ENCODE data around the gene SFXN3.

SFXN3 gene

DNA sequence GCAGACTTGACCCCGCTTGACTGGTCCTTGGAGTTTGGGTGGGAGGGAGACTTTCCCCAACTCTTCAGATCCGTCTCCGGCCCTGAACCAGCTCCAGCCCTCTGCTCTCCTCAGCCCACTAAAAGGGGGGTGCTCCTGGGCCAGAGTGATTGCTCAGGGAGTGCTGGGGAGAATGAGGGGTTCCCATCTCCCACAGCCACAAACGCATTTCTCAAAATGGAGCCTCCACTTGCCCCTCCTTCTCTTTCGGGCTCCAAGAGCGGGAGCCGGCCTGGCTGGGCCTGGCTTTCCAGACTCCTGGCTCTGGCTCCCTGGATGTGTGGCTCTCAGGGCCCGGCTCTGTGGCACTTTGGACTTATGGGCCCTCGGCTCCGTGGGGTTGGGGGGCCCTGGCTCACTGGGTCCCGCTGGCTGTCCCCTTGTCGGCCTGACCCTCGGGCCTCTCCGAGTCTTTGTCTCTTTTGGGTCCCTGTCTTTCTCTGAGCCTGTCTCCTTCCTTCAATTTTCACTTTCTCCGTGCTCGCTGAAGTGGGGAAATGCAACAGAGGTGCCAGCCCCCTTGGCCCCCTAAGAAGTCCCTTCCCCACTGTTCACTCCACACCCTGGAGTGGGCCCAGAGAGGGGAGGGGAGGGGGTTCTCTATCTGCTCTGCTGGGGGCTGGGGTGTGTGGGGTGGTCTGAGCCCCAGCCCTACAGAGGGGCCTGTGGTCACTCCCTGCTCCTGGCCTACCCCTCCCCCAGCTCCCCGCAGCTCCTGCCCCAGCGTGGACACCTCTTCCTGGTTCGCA, 30.7 kb upstream of the SFXN3 start:
- DNase-seq (ENCODE audit: low read depth) = no peak

DNA sequence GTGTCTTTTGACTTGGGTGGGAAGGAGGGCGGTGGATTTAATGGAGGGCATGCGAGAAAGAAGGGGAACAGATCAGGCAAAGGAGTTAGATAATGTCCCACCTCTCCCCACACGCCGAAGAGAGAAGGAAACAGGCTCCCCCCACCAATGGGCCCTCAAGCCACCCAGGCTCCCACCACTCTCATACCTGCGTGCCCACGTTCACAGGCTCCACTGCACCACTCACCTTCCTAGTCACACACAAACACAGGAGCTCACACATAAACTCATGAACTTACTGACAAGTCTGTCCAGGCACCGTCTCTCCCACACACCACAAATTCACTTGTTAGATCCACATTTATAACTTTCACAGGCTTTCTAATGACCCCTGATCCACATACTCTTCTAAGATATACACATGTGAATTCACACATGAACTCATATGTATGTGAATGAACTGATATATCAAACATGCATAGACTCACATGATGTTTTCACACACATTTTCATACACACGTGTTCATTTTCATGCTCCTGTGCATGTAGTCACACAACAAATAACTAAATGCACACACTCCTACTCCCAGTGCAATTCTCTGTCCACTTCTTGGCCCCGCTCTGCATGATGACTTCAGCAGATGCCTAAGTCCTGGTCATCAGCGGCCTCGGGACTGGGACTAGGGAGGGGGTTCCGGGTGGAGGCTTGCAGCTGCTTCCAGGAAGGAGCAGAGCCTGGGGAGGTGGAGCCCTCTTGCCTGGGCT, 29.9 kb upstream of the SFXN3 start:
- no peak for DNase-seq (ENCODE audit: low read depth)

DNA sequence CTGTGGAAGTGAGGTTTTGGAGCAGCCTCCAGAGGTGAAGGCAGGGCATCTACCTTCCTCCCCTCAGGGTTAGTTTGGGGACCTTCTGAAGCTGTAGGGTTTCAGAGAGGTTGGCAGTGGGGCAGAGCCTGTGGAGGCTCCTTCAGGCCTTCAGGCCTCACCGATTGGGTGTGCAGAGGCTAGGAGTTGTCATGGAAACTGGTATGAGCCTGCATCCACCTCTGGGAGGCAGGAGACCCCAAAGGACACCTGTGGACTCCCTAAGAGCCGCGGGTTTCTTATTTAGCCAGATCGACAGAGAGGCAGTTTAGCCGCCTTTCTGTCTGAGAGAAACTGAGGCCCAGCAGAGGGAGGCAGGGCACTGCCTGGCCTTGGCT, 29.4 kb upstream of the SFXN3 start:
- no peak for DNase-seq (ENCODE audit: low read depth)

GRCh38 chr10:101002456-101002855, 28.6 kb upstream of the SFXN3 start:
- DNase-seq (ENCODE audit: low read depth) = no peak

- no peak for DNase-seq (ENCODE audit: low read depth)
Measured at GRCh38 chr10:101003639-101004206, 27.3 kb upstream of the SFXN3 start.

DNA sequence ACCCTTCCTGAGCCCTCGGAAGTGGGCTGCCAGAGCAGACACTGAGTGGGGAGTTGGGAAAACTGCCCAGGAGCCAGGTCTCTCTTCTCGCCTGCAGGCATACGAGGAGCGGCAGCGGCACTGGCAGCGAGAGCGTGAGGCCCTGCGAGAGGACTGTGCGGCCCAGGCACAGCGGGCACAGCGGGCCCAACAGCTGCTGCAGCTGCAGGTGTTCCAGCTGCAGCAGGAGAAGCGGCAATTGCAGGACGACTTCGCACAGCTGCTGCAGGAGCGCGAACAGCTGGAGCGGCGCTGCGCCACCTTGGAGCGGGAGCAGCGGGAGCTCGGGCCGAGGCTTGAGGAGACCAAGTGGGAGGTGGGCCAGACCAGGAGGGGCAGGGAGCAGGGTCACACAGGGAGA, 25.7 kb upstream of the SFXN3 start:
- DNase-seq (ENCODE audit: low read depth) = no peak

DNA sequence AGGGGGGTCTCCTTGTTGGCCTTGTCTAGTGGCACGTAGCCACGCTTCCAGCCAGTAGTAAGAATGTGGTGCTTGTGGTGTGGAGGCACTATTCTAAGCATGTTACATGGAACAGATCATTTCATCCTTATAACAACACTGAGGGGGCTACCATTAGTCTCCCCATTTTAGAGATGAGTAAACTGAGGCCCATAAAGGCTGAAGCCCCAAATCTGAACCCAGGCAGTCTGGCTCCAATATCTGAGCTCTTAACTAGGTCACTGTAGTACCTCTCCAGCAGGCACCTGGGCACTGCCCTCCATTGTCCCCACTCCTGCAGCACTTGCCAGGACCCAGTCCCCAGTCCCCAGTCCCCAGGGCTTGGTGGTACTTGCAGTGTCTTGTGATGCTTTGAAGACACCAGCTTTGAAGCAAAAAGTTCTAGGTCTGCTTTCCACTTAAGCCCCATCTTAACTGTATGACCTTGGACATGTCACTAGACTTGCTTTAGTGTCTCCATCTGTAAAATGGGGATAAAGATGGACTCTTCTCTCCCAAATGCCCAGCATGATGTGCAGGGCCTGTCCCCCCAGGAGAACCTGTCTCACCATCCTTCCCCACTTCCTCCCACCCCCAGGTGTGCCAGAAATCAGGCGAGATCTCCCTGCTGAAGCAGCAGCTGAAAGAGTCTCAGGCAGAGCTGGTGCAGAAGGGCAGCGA, 25.0 kb upstream of the SFXN3 start:
- no peak for DNase-seq (ENCODE audit: low read depth)

DNA sequence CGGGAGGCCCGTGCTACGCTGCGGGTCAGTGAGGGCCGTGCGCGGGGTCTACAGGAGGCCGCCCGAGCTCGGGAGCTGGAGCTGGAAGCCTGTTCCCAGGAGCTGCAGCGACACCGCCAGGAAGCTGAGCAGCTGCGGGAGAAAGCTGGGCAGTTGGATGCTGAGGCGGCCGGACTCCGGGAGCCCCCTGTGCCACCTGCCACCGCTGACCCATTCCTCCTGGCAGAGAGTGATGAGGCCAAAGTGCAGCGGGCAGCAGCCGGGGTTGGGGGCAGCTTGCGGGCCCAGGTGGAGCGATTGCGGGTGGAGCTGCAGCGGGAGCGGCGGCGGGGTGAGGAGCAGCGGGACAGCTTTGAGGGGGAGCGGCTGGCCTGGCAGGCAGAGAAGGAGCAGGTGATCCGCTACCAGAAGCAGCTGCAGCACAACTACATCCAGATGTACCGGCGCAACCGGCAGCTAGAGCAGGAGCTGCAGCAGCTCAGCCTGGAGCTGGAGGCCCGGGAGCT, 24.4 kb upstream of the SFXN3 start:
- no peak for DNase-seq (ENCODE audit: low read depth)

- DNase-seq (ENCODE audit: low read depth) = no peak
Measured at GRCh38 chr10:101007099-101007711, 23.8 kb upstream of the SFXN3 start.

- no peak for DNase-seq (ENCODE audit: low read depth)
Measured at GRCh38 chr10:101007915-101008822, 22.9 kb upstream of the SFXN3 start.

GRCh38 chr10:101008823-101009423, 22.1 kb upstream of the SFXN3 start:
- DNase-seq (ENCODE audit: low read depth) = no peak

- DNase-seq (ENCODE audit: low read depth) = no peak
Measured at GRCh38 chr10:101010329-101010728, 20.7 kb upstream of the SFXN3 start.

- no peak for DNase-seq (ENCODE audit: low read depth)
Measured at GRCh38 chr10:101011517-101012423, 19.3 kb upstream of the SFXN3 start.

GRCh38 chr10:101012525-101013364, 18.3 kb upstream of the SFXN3 start:
- peak; percentile 35 for DNase-seq (ENCODE audit: low read depth)

- no peak for DNase-seq (ENCODE audit: low read depth)
Measured at GRCh38 chr10:101013365-101013825, 17.6 kb upstream of the SFXN3 start.

GRCh38 chr10:101014230-101014884, 16.7 kb upstream of the SFXN3 start:
- peak; percentile 64 for DNase-seq (ENCODE audit: low read depth)

DNA sequence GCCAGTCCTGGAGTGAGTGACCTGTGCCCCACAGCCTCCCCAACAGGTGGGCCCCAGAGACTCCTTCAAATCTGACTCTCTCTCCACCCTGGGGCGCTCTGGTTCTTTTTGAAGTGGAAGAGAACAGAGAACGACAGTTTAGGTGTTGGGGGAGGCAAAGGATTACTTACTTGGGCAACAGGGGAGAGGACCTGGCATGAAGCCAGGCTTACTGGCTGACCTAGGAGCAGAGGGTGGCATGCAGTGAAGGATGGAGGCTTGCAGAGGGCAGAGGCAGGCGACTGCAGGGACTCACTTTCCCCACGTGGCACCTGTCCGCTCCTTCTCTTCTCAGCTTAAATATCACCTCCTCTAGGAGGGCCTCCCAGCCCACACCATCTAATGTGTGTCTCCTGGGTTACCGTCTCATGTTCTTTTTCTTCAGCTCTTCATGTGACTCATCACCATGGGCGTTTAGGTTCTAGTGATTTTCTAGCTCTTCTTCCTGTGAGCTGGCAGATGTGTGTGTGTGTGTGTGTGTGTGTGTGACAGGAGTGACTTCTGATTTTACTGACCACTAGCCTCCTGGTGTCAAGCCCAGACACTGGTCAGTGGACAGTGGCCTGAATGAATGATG, 16.0 kb upstream of the SFXN3 start:
- DNase-seq (ENCODE audit: low read depth) = no peak

Data from stimulated activated CD8-positive, alpha-beta memory T cell treated with anti-CD3 and anti-CD28 coated beads, Interleukin-15, amount 100 ng/mL, for 24 hours (primary cell).